Subcutaneous preadipocyte (primary cell): ENCODE measurements around the gene SGSM1. TPM values are rescaled to one million over a fixed set of nuclear protein-coding genes. Genes with fewer than 3 reads are reported as not detected.

Source experiments
- small RNA-seq: library from RNA; depleted of rRNA; stranded (forward); fragments of <200 nt; gene quantifications from one replicate; pipeline ENCODE3, GENCODE V24; 2012
- total RNA-seq: library from RNA; depleted of rRNA; stranded (reverse); fragments of >200 nt; gene quantifications from 2 replicates; pipeline ENCODE4 v1.2.3, GENCODE V29; 2012

SGSM1 gene, protein sequence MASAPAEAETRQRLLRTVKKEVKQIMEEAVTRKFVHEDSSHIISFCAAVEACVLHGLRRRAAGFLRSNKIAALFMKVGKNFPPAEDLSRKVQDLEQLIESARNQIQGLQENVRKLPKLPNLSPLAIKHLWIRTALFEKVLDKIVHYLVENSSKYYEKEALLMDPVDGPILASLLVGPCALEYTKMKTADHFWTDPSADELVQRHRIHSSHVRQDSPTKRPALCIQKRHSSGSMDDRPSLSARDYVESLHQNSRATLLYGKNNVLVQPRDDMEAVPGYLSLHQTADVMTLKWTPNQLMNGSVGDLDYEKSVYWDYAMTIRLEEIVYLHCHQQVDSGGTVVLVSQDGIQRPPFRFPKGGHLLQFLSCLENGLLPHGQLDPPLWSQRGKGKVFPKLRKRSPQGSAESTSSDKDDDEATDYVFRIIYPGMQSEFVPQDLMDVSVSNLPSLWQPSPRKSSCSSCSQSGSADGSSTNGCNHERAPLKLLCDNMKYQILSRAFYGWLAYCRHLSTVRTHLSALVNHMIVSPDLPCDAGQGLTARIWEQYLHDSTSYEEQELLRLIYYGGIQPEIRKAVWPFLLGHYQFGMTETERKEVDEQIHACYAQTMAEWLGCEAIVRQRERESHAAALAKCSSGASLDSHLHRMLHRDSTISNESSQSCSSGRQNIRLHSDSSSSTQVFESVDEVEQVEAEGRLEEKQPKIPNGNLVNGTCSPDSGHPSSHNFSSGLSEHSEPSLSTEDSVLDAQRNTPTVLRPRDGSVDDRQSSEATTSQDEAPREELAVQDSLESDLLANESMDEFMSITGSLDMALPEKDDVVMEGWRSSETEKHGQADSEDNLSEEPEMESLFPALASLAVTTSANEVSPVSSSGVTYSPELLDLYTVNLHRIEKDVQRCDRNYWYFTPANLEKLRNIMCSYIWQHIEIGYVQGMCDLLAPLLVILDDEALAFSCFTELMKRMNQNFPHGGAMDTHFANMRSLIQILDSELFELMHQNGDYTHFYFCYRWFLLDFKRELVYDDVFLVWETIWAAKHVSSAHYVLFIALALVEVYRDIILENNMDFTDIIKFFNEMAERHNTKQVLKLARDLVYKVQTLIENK
- under 0.01 and 0.20 TPM in 2 replicates for total RNA-seq

DNA sequence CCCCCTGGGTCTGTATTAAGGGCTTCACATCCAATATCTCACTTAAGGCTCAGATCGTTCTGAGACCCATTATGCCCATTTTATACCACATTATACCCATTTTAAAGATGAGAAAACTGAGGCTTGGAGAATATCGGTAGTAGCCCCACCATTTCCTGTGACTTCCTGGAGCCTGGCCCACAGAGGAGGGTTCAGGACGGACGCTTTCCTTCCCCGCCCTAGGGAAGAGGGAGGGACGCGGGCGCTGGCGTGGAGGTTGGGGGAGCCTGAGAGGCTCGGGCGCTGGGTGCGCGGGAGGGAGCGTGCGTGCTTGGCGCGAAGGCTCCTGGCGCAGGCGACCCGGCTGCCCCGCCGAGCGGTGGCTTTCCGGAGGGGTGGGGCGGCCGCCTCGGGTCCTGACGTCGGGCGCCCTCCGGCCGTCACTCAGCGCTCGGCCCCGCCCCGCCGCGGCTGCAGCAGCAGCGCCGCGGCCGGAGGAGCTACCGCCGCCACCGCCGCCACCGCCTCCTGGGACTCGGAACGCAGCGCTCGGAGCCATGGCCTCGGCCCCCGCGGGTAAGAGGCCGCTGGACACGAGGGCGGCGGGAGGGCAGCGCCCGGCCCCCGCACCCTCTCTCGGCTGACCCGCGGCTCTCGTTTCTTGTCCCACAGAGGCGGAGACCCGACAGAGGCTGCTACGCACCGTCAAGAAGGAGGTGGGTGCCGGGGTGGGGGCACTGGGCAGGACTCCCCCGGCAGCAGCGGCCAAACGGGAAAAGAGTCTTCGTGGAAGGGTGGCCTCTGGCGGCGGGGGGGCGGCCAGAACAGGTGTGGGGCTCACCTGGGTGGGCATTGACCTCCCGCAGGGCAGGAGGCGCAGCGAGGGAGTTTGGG lies at the start of gene SGSM1:
TSS of gene SGSM1 (plus strand) at position 422 of the 873 bp plus-strand sequence. CDS start at position 537, 115 bp downstream.

DNA sequence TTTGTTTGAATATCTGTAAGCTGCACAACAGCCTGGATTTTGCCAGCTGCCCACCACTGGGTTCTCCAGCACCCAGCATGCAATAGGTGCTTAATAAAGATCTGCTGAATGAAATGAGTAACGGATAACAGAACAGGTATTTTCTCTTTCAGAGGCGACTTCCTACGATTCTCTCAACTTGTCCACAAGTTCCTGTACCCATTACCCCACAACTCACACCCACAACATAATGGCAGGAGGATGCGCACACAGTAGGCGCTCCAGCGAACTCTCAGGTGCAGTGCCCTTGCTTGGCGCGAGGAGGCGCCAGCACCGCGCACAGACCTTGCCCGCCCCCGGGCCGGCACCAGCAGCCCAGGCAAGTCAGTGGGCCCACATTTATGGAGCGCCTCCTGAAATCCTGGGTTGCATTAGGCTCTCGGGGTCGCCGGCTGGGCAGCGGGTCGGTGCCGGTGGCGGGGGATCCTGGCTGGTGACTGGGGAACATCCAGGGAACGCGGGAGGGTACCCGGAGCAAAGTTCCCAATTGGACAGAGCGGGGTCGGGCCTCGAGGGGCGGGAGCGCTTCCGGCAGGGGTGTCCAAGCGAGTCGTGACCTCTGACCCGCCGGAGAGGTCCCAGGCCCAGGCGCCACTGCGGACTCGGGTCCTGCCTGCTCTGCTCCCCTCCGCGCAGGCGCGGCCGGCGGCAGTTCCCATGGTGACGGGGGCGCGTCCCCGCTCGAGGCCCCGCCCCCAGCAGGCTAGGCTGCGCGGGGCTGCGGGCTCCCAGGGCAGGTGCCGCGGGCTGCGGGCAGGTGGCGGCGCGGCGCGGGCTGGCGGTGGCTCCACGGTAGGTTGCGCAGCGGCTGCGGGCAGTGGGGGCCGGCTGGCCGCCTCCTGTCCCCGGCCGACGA lies 146.2 kb downstream of the SGSM1 start, which contains the start of gene KIAA1671:
TSS of gene KIAA1671 (plus strand) at position 775 of the 895 bp plus-strand sequence. CDS start 75,284 bp downstream, outside the sequence.

Small RNA genes lying within 50 kb of the gene (small RNA-seq; reads per million reads assigned to genes)
- gene RF00275, result not detected

Other genes with a start within 250 kb of the SGSM1 start
- gene LRRC75B, start 213.1 kb upstream of the SGSM1 start, total RNA-seq, result 3.3 and 5.5 TPM in 2 replicates
- 0.39 and 1.1 TPM in 2 replicates for gene GGT1, start 203.0 kb upstream of the SGSM1 start, total RNA-seq
- not detected in 2 replicates for gene PIWIL3, start 31.5 kb upstream of the SGSM1 start, total RNA-seq
- gene LHFPL7, start 140.5 kb downstream of the SGSM1 start, total RNA-seq, result not detected in 2 replicates
- gene KIAA1671, start 146.5 kb downstream of the SGSM1 start, total RNA-seq, result 5.9 and 19.4 TPM in 2 replicates